ENCODE data around the gene CDH23.

Gene CDH23

DNA sequence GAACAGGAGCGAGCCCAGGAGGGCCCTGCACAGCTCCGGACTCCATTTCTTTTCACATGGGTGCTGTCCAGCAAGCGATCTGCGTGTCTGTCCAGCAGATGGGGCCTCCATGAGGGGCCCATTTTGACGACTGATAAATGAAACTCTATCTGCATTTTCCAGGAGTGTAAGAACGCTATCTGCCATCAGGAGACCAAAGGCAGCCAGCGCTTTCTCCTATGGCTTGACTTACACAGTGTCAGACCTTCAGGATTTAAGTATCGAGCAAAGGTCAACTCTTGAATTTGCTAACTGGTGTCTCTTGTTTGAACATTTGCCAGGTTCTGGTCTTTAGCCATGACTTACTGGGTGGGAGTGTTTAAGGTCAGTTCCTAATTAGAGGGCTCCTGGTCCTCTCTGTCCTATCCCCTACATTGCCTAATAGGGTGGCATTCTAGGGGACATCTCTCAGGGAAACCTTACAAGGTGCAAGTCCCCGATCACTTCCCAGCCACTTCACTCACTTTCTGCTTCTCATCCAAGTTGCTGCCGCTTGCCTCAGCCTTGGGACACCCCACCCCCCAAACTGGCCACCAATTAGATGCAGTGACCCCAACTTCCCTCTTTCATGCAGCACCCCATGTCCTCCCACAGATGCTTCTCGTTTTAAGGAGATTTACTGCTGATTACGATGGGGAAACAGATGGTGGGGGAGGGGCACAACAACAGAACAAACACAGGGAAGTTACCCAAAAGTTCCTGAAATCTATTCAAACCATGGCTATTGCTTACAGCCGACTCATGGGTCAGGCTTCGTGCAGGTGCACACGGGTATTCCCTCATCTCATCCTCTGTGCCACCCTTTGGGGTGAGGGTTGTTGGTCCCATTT, 356.6 kb downstream of the CDH23 start:
- TF ChIP-seq, protein P1, sequence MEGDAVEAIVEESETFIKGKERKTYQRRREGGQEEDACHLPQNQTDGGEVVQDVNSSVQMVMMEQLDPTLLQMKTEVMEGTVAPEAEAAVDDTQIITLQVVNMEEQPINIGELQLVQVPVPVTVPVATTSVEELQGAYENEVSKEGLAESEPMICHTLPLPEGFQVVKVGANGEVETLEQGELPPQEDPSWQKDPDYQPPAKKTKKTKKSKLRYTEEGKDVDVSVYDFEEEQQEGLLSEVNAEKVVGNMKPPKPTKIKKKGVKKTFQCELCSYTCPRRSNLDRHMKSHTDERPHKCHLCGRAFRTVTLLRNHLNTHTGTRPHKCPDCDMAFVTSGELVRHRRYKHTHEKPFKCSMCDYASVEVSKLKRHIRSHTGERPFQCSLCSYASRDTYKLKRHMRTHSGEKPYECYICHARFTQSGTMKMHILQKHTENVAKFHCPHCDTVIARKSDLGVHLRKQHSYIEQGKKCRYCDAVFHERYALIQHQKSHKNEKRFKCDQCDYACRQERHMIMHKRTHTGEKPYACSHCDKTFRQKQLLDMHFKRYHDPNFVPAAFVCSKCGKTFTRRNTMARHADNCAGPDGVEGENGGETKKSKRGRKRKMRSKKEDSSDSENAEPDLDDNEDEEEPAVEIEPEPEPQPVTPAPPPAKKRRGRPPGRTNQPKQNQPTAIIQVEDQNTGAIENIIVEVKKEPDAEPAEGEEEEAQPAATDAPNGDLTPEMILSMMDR (IDR thresholded peaks at IDR 0.05; ENCODE audit: low read depth, low read length) = no peak
- H3K4me3 ChIP-seq (ENCODE audit: low read depth, low read length) = no peak overlapping the region
- no peak for DNase-seq (ENCODE audit: low read depth, low spot score)
- in situ Hi-C loops (cut with HindIII; ENCODE audit: low sequenced_read_pairs) = no loop called here

- TF ChIP-seq, protein P1 (IDR thresholded peaks at IDR 0.05; ENCODE audit: low read depth, low read length) = no peak
- no peak overlapping the region for H3K4me3 ChIP-seq (ENCODE audit: low read depth, low read length)
- DNase-seq (ENCODE audit: low read depth, low spot score) = no peak
- in situ Hi-C loops (cut with HindIII; ENCODE audit: low sequenced_read_pairs) = no loop called here
Observed at GRCh38 chr10:71753960-71754505, 357.3 kb downstream of the CDH23 start.

DNA sequence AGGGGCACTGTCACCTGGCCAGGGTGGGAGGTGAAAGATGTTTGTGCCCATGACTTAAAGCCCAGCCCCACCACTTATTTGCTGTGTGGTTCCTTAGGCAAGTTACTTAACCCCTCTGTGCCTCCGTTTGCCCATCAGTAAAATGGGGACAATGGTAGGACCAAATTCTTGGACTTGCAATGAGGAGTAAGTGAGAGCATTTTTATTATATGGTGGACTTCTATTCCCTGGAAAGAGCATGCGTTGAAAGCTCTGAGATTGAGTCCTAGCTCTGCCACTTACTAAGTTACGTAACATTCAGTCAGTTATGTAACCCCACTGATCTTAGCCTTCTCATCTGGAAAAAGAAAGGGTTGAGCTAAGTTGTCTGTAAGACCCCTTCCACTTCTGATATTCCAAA, 357.8 kb downstream of the CDH23 start:
- TF ChIP-seq, protein P1 (IDR thresholded peaks at IDR 0.05; ENCODE audit: low read depth, low read length) = no peak
- no peak overlapping the region for H3K4me3 ChIP-seq (ENCODE audit: low read depth, low read length)
- in situ Hi-C loops (cut with HindIII; ENCODE audit: low sequenced_read_pairs) = no loop called here
- DNase-seq (ENCODE audit: low read depth, low spot score) = no peak

DNA sequence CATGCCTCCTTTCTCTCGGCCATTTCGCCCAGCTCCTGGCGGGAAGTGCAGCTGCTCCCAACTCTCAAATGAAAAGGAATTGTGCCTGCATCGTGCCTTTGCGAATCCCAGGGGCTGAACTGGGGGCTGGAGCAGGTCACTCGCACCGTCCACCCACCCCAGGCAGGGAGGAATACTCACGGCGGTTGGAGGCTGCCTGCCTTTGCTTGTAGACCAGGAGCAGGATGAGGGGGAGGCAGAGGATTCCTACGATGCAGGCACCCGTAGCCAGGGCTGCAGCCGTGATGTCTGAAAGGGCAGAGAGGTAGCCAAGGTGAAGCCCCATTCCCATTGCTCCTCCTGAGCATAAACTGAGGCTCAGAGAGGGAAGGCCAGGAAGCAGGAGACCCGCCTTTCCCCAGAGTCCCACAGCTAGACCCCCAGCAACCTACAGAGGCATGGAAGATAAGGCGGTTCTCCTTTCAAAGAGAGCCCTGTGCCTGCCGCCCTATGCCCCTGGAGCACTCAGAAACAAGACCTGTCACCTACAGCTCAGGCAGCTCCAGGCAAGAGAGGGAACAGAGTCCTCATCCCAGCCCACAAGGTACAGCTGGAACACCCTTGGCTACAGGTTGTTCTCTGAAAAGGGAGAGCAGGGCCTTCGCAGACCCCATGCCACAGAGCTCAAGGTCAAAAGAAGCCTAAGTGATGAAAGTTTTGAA, 358.6 kb downstream of the CDH23 start:
- DNase-seq (ENCODE audit: low read depth, low spot score) = no peak
- in situ Hi-C loops (cut with HindIII; ENCODE audit: low sequenced_read_pairs) = no loop called here
- H3K4me3 ChIP-seq (ENCODE audit: low read depth, low read length) = no peak overlapping the region
- TF ChIP-seq, protein P1 (IDR thresholded peaks at IDR 0.05; ENCODE audit: low read depth, low read length) = no peak

DNA sequence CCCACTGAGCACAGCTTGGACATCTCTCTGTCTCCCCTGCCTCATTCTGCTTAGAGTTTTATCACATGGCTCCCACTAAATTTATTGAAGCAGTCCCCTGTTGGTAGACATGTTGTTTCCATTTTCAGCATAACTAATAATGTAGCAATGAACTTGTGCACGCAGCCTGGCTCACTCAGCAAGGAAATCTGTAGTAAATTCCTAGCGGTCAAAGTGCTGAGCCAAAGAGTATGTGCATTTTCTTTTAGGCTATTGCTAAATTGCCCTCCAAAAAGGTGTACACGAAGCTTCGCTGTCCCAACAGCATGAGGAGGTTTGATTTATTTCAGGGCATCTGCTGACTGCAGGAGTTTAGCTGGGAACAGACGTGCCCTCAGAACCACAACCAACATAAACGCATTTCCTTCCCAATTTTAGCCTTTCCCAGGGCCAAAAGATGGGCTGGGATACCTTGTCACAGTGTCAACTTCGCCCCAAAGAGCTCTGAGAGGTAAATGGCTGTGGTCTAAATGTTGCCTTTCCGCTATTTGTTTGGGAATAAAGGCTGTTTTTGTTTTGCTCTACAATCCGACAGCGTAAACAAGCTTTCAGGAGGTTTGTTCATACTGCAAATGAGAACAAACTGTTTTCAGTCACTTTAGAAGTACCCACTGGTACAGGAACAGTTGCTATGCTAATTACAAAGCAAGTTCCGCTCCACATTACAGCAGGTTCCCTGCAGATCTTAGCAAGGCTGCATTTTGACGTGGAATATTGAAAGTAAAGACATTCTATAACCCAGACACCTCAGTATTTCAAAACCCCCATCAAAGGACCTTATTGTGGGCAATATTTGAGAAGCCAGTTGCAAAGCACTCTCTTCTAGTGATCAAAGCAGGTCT, 359.8 kb downstream of the CDH23 start:
- in situ Hi-C loops (cut with HindIII; ENCODE audit: low sequenced_read_pairs) = no loop called here
- TF ChIP-seq, protein P1 (IDR thresholded peaks at IDR 0.05; ENCODE audit: low read depth, low read length) = no peak
- H3K4me3 ChIP-seq (ENCODE audit: low read depth, low read length) = no peak overlapping the region
- no peak for DNase-seq (ENCODE audit: low read depth, low spot score)

- no peak for DNase-seq (ENCODE audit: low read depth, low spot score)
- TF ChIP-seq, protein P1 (IDR thresholded peaks at IDR 0.05; ENCODE audit: low read depth, low read length) = no peak
- H3K4me3 ChIP-seq (ENCODE audit: low read depth, low read length) = no peak overlapping the region
- in situ Hi-C loops (cut with HindIII; ENCODE audit: low sequenced_read_pairs) = no loop called here
Observed at GRCh38 chr10:71757399-71757922, 360.7 kb downstream of the CDH23 start.

Measured in astrocyte of the spinal cord (primary cell).